H9 (cell line): ENCODE measurements around the gene GALNS. TPM values are rescaled to one million over a fixed set of nuclear protein-coding genes. Genes with fewer than 3 reads are reported as not detected.

ENCODE experiments used
- DNase-seq: peaks from one replicate; pipeline ENCODE4 v3.0.0-alpha.2; 2017
- H2AFZ ChIP-seq: one replicate; pipeline ENCODE4 v1.6.1; 2013; ENCODE audit warnings: mild to moderate bottlenecking, low read length, control low read depth, moderate library complexity
- H2AK5ac ChIP-seq: 2 replicates; pipeline ENCODE4 v1.6.1; 2013; ENCODE audit warnings: low read length, control low read depth, mixed read lengths; ENCODE audit not compliant: insufficient read length
- H2BK120ac ChIP-seq: one replicate; pipeline ENCODE4 v1.6.1; 2013; ENCODE audit warnings: low read depth, mild to moderate bottlenecking, low read length, control low read depth, inconsistent platforms; ENCODE audit not compliant: poor library complexity, severe bottlenecking
- H2BK12ac ChIP-seq: 2 replicates; pipeline ENCODE4 v1.6.1; 2013; ENCODE audit warnings: low read length, control low read depth, mixed read lengths, low read depth; ENCODE audit not compliant: insufficient read length
- H2BK15ac ChIP-seq: 2 replicates; pipeline ENCODE4 v1.6.1; 2013; ENCODE audit warnings: low read depth, low read length, control low read depth
- H2BK20ac ChIP-seq: one replicate; pipeline ENCODE4 v1.6.1; 2013; ENCODE audit warnings: low read depth, mild to moderate bottlenecking, low read length, control low read depth, inconsistent platforms; ENCODE audit not compliant: poor library complexity, severe bottlenecking
- H2BK5ac ChIP-seq: 2 replicates; pipeline ENCODE4 v1.6.1; 2013; ENCODE audit warnings: low read length, control low read depth, mixed read lengths; ENCODE audit not compliant: insufficient read length
- H3K14ac ChIP-seq: 2 replicates; pipeline ENCODE4 v1.6.1; 2013; ENCODE audit warnings: low read length, control low read depth; ENCODE audit not compliant: insufficient read depth
- H3K18ac ChIP-seq: 2 replicates; pipeline ENCODE4 v1.6.1; 2013; ENCODE audit warnings: low read depth, mild to moderate bottlenecking, mixed read lengths, low read length, control low read depth; ENCODE audit not compliant: insufficient read length
- H3K23ac ChIP-seq: 2 replicates; pipeline ENCODE4 v1.6.1; 2013; ENCODE audit warnings: low read length, control low read depth, mixed read lengths, low read depth; ENCODE audit not compliant: insufficient read length
- H3K23me2 ChIP-seq: 2 replicates; pipeline ENCODE4 v1.6.1; 2013; ENCODE audit warnings: low read depth, mild to moderate bottlenecking, mixed read lengths, low read length, control low read depth; ENCODE audit not compliant: insufficient read length, poor library complexity, severe bottlenecking
- H3K27ac ChIP-seq: 2 replicates; pipeline ENCODE4 v1.5.1; 2013; ENCODE audit warnings: low read length, control low read depth, mixed read lengths, low read depth; ENCODE audit not compliant: insufficient read length
- H3K27me3 ChIP-seq: 2 replicates; pipeline ENCODE4 v1.6.1; 2013; ENCODE audit warnings: low read length, control low read depth, inconsistent platforms; ENCODE audit not compliant: insufficient read depth
- H3K4ac ChIP-seq: 2 replicates; pipeline ENCODE4 v1.6.1; 2013; ENCODE audit warnings: low read depth, mild to moderate bottlenecking, control low read depth, inconsistent platforms, low read length, moderate library complexity
- H3K4me1 ChIP-seq: 2 replicates; pipeline ENCODE4 v1.6.1; 2013; ENCODE audit warnings: low read length, control low read depth, inconsistent platforms; ENCODE audit not compliant: insufficient read depth
- H3K4me2 ChIP-seq: 2 replicates; pipeline ENCODE4 v1.6.1; 2013; ENCODE audit warnings: low read length, control low read depth, mixed read lengths; ENCODE audit not compliant: insufficient read length, insufficient read depth
- H3K56ac ChIP-seq: 2 replicates; pipeline ENCODE4 v1.6.1; 2013; ENCODE audit warnings: low read depth, mild to moderate bottlenecking, mixed read lengths, low read length, control low read depth; ENCODE audit not compliant: insufficient read length
- H3K79me1 ChIP-seq: 2 replicates; pipeline ENCODE4 v1.6.1; 2013; ENCODE audit warnings: low read depth, mild to moderate bottlenecking, moderate library complexity, low read length, control low read depth, inconsistent platforms; ENCODE audit not compliant: insufficient read depth, poor library complexity, severe bottlenecking
- H3K79me2 ChIP-seq: 2 replicates; pipeline ENCODE4 v1.6.1; 2013; ENCODE audit warnings: low read length, control low read depth, inconsistent platforms; ENCODE audit not compliant: insufficient read depth
- H3K9ac ChIP-seq: 2 replicates; pipeline ENCODE4 v1.6.1; 2013; ENCODE audit warnings: low read length, control low read depth, mixed read lengths; ENCODE audit not compliant: insufficient read length; ENCODE audit errors: extremely low read depth
- H3K9me3 ChIP-seq: one replicate; pipeline ENCODE4 v1.6.1; 2013; ENCODE audit warnings: low read depth, low read length, inconsistent platforms; ENCODE audit not compliant: control insufficient read depth
- H3T11ph ChIP-seq: one replicate; pipeline ENCODE4 v1.6.1; 2013; ENCODE audit warnings: mild to moderate bottlenecking, low read length, control low read depth, inconsistent platforms
- H4K20me1 ChIP-seq: one replicate; pipeline ENCODE4 v1.6.1; 2013; ENCODE audit not compliant: control insufficient read depth, insufficient read length, insufficient read depth
- H4K5ac ChIP-seq: 2 replicates; pipeline ENCODE4 v1.6.1; 2013; ENCODE audit warnings: low read depth, mild to moderate bottlenecking, mixed read lengths, low read length, control low read depth; ENCODE audit not compliant: insufficient read length
- H4K8ac ChIP-seq: replicated peaks from 2 replicates; pipeline ENCODE4 v1.6.1; 2013; ENCODE audit warnings: low read length, control low read depth, mixed read lengths, low read depth; ENCODE audit not compliant: insufficient read length
- H4K91ac ChIP-seq: 2 replicates; pipeline ENCODE4 v1.6.1; 2013; ENCODE audit warnings: low read depth, mild to moderate bottlenecking, moderate library complexity, mixed read lengths, low read length, control low read depth; ENCODE audit not compliant: insufficient read length
- H3K27ac Mint-ChIP-seq, 3 experiments: 2 replicates in 2 of 3; 3 replicates in 1 of 3; pipeline ENCODE4 v1.8.0; 2020 to 2021; ENCODE audit warnings: mixed read lengths in 3 of 3, mild to moderate bottlenecking in 1 of 3, moderate library complexity in 1 of 3
- H3K27me3 Mint-ChIP-seq: 2 replicates; pipeline ENCODE4 v1.8.0; 2021; ENCODE audit warnings: low read depth, mild to moderate bottlenecking, moderate library complexity, mixed read lengths
- H3K36me3 Mint-ChIP-seq, 3 experiments: 2 replicates in 2 of 3; 3 replicates in 1 of 3; pipeline ENCODE4 v1.8.0; 2020 to 2021; ENCODE audit warnings: low read depth in 3 of 3, mixed read lengths in 3 of 3; ENCODE audit not compliant: insufficient read depth in 1 of 3
- H3K4me1 Mint-ChIP-seq, 2 experiments: 2 replicates each; pipeline ENCODE4 v1.8.0; 2020; ENCODE audit warnings: mixed read lengths in 2 of 2
- H3K4me3 Mint-ChIP-seq, 2 experiments: 2 replicates in 1 of 2; 3 replicates in 1 of 2; pipeline ENCODE4 v1.8.0; 2020 to 2021; ENCODE audit warnings: mild to moderate bottlenecking in 2 of 2, mixed read lengths in 2 of 2, moderate library complexity in 1 of 2
- H3K9me3 Mint-ChIP-seq, 2 experiments: 2 replicates in 1 of 2; 3 replicates in 1 of 2; pipeline ENCODE4 v1.8.0; 2020; ENCODE audit warnings: mild to moderate bottlenecking in 2 of 2, mixed read lengths in 2 of 2, moderate library complexity in 1 of 2
- WGBS: extraction: QIAGEN DNeasy Blood & Tissue Kit; methylation state at CpG from one replicate; pipeline ENCODE4 v1.1.7; 2013; ENCODE audit warnings: missing lambda C conversion rate, low lambda C conversion rate, mixed read lengths; ENCODE audit not compliant: insufficient read length; ENCODE audit errors: extremely low coverage; 5-methylcytosine and 5-hydroxymethylcytosine counted together
- total RNA-seq: library from RNA; stranded (reverse); gene quantifications from 2 replicates; pipeline ENCODE4 v1.2.1, GENCODE V29; 2021
- TF ChIP-seq, protein P1 (sequence below): fragments of 200-600 bp; sonication (generic); conservative IDR thresholded peaks from 3 replicates; pipeline ENCODE4 v1.8.0; 2021; ENCODE audit warnings: antibody characterized with exemption, mild to moderate bottlenecking

The GALNS gene
- total RNA-seq, 1 experiment from 2014 or later: 20.3 TPM

DNA sequence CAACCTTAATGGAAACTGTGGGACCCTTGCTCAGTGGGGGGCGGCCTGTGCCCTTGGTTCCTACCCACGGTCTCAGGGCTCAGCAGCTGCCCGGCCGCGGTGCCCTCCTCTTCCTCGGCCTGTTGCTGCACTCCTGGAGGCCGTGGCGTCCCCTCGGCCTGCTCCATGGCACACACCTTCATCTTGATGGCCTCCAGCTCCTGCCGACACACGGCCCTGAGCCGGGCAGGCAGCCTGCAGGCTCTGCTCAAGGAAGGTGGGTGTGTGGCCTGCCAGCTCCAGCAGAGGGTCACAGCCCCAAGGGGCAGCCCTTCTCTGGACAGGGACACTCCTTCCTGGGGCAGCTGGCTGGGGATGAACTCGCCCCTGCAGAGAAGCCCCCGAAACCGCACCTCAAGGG lies 9.0 kb upstream of the GALNS start:
- Histone ChIP-seq H2BK5ac (no peak overlapping the region), H3K4me1 (no peaks in the 10 kb centered on the region), H3K56ac (no peak overlapping the region), H2AFZ (no peak overlapping the region), H3K27ac (no peak overlapping the region), H2AK5ac (no peak overlapping the region), H3K23ac (no peak overlapping the region), H4K91ac (no peak overlapping the region), H4K5ac (no peak overlapping the region), H2BK120ac (no peak overlapping the region), H4K8ac (no peak overlapping the region), H2BK15ac (no peak overlapping the region), H4K20me1 (no peaks in the 10 kb centered on the region), H3T11ph (no peak overlapping the region), H3K23me2 (no peaks in the 10 kb centered on the region), H3K18ac (no peak overlapping the region), H3K79me1 (no peaks in the 10 kb centered on the region), H3K27me3 (no peaks in the 10 kb centered on the region), H3K4ac (no peak overlapping the region), H3K9ac (no peak overlapping the region), H3K14ac (no peak overlapping the region), H3K79me2 (no peaks in the 10 kb centered on the region), H3K4me2 (no peak overlapping the region), H2BK20ac (no peak overlapping the region), H3K9me3 (no peaks in the 10 kb centered on the region), H2BK12ac (no peak overlapping the region)
- Mint-ChIP-seq H3K4me3 (no peak overlapping the region), H3K4me1 (no peaks in the 10 kb centered on the region), H3K27me3 (peaks cover 4% of the 10 kb centered on the region), H3K36me3 (peaks cover 5 to 6% (median 6%) of the 10 kb centered on the region in 3 experiments; a peak in 6 of 7 replicates), H3K9me3 (no peaks in the 10 kb centered on the region; a peak in 1 of 5 replicates), H3K27ac (no peak overlapping the region)
- TF ChIP-seq, protein P1, sequence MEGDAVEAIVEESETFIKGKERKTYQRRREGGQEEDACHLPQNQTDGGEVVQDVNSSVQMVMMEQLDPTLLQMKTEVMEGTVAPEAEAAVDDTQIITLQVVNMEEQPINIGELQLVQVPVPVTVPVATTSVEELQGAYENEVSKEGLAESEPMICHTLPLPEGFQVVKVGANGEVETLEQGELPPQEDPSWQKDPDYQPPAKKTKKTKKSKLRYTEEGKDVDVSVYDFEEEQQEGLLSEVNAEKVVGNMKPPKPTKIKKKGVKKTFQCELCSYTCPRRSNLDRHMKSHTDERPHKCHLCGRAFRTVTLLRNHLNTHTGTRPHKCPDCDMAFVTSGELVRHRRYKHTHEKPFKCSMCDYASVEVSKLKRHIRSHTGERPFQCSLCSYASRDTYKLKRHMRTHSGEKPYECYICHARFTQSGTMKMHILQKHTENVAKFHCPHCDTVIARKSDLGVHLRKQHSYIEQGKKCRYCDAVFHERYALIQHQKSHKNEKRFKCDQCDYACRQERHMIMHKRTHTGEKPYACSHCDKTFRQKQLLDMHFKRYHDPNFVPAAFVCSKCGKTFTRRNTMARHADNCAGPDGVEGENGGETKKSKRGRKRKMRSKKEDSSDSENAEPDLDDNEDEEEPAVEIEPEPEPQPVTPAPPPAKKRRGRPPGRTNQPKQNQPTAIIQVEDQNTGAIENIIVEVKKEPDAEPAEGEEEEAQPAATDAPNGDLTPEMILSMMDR: no peak
- no CpG with 5 or more reads among the region's 15 CpGs for WGBS
- no peak for DNase-seq
